Renal cortical epithelial cell (primary cell): ENCODE results near the gene TLE6. TPM values are rescaled to one million over a fixed set of nuclear protein-coding genes. Genes with fewer than 3 reads are reported as not detected.
"Not testable (repeated sequence)": the region's sequence is repeated elsewhere in the genome, so short reads cannot be mapped to it uniquely, and the experiment has no call there.

ENCODE experiments used
- DNase-seq: peaks from one replicate; pipeline ENCODE4 v3.0.0-alpha.2; 2011; ENCODE audit warnings: low read depth
- total RNA-seq: library from RNA; depleted of rRNA; stranded (reverse); fragments of >200 nt; gene quantifications from 2 replicates; pipeline ENCODE4 v1.2.3, GENCODE V29; 2014

Gene TLE6
- total RNA-seq, 1 donor from 2014 or later: 1.6 TPM

GRCh38 chr19:3004522-3004921 is 27.2 kb downstream of the TLE6 start:
- no peak for DNase-seq

DNA sequence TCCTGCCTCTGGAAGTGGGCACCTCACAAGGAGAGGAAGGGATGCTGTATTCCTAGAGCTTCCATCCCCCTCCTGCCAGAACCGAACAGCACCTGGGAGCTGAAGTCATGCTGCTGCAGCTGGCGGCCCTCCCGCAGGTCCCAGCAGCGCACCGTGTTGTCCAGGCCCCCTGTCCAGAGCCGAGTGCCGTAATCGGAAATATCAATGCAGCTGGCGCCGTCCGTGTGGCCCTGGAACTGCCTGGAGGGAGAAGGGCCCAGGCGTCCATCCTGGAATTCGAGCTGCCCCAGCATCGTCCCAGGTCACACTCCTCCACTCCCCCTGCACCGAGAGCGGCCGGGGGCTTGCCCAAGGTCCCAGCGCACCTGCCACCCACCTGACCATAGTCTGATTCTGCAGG is 28.0 kb downstream of the TLE6 start:
- no peak for DNase-seq

DNA sequence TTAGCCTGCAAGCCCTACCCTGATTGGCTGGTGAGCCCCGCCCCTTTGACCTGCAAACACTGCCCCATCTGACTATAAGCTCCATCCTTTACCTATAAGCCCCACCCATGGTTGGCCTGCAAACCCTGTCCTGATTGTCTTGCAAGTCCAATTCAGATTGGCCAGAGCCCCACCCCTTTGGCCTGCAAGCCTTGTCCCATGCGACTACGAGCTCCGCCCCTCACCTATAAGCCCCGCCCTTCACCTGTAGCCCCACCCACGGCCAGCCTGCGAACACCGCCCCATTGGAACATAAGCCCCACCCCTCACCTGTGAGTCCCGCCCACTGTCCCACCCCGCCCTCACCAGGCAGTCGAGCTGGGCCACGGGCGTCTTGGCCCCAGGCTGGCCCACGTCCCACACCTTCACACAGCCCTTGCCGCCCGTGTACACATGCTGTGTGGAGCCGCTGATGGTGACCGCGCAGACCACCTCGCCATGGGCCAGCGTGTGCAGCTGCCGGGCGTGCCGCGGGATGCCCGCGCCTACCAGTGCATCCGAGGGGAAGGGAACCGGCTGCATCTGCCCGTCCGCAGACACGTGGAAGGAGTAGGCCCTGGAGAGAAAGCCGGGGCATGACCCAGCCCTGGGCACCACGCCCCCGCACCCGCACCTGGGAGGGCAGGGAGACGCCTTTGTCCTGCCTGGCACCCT is 28.9 kb downstream of the TLE6 start:
- no peak for DNase-seq

GRCh38 chr19:3007975-3008374 is 30.6 kb downstream of the TLE6 start:
- no peak for DNase-seq

- DNase-seq: no peak
Measured at GRCh38 chr19:3008994-3009393, 31.6 kb downstream of the TLE6 start.

GRCh38 chr19:3010871-3011270 is 33.5 kb downstream of the TLE6 start:
- DNase-seq: no peak

GRCh38 chr19:3012059-3012458 is 34.7 kb downstream of the TLE6 start:
- not testable (repeated sequence) for DNase-seq

- no peak for DNase-seq
Measured at GRCh38 chr19:3012621-3013262, 35.4 kb downstream of the TLE6 start.

- no peak for DNase-seq
Measured at GRCh38 chr19:3013263-3013725, 35.9 kb downstream of the TLE6 start.

DNA sequence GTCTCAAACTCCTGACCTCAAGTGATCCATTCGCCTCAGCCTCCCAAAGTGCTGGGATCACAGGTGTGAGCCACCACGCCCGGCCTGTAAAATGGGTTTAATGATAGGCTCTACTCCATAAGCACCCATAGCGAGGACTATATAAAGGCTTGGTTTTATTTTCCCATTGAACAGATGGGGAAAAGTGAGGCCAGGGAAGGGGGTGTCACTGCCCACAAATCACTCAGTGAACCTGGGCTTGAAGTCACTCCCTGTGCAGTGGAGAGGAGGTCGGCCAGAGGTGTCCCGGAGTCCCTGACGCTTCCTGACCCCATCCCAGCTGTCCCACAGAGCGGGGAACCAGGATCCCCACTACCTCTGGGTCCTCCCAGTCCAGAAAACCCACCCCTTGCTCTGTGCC is 36.8 kb downstream of the TLE6 start:
- no peak for DNase-seq

DNA sequence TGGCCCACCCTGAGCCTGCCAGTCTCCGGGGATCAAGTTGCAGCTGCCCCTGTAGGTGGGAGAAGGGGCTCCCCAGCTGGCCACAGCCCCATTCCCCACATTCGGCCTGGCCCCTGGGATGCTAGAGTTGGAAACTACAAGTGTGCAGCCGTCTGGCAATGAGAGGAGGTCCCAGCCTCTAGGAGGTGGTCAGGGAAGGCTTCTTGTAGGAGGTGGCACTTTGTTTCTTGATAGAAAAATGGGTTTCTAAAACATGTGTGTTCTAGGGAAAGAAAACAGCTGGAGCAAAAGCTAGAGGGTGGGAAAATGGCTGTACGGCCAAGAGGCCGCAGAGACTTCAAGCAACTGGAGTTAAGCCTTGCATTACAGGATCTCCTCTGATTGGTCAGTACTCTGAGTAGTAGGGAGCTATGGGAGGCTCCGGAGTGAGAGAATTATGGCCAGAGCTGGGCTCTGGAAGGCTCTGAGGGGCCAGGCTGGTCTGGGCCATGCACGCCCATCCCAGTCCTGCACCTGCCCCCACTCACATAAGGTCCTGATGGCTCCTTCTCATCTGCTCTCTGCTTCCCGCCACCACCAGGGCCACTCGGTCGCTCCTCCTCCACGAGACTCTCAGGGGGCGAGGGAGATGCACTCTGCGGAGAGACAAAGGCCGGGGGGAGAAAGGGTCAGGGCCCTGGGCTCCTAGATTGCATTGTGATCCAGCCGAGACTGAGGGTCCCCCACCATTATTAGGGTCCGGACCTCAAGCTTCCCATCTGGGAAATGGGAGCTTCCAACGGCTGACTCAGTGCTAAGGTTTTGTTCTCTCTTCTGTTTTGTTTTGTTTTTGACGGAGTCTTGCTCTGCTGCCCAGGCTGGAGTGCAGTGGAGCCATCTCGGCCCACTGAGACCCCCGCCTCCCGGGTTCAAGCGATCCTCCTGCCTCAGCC is 38.0 kb downstream of the TLE6 start:
- DNase-seq: no peak

- DNase-seq: no peak
Measured at GRCh38 chr19:3017923-3018322, 40.6 kb downstream of the TLE6 start.

DNA sequence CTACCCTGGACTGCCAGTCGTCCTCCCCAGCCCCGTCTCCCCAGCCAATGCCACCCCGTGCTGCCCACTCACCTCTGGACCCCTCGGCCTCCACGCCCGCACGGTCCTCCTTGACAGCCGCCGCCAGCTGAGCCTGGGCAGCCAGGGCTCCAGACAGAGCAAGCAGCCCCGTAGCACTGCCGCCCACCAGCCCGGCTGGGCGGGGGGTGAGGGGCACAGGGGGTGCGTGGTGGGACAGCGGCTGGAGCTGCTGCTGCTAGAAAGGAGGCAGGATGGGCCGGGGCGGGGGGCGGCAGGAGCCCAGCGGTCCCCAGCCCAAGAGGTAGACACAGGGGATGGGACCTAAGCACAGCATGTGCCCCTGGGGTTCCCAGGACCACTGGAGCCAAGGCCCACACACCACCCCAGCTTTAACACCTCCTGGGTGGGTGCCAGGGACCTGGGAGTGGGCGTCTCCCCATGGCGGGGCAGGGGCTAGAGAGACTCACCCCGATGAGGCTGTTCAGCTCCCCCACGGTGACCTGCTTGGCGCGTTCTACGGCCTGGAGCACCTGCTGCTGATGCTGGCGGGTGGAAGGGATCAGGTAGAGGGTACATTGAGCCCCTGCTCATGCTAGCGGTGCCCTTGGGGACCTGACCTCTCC is 42.0 kb downstream of the TLE6 start:
- DNase-seq: no peak

DNA sequence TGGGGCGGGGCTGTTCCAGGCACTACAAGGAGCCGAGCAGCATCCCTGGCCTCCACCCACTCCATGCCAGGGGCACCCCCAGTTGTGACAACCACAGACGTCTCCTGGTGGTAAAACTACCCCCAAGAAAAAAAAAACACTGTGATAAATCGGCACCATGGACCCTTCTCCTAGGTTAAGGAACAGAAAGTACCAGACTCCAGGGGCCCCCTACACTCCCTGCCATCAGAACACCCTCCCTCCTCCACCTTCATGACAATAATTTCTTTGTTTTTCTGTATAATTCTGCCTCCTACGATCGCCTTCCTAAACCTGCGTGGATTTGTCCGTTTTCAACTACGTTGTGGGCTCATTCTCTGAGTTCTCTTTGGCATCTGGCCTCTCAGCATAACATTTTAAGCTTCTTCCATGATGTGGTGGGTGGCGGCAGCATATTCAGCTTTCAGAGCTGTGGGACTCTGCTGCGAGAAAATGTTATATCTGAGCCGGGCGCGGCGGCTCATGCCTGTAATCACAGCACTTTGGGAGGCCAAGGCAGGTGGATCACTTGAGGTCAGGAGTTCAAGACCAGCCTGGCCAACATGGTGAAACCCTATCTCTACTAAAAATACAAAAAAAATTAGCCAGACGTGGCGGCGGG is 43.1 kb downstream of the TLE6 start:
- DNase-seq: no peak

DNA sequence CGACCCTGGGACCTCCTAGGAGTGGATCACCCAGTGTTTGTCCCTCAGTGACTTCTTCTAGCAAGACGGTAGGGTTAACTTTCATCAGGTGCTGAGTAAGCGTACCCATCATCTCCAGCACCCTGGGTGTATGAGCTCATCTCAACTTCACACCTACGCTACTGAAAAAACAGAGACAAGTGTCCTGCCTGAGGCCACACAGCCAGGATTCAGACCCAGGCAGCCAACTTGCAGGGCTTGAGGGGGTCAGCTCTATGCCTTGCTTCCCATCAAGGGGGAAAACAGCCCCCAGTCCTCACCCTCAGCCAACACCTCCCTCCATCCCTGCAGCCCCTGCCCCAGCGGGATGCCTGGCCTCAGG is 47.1 kb downstream of the TLE6 start:
- no peak for DNase-seq

- no peak for DNase-seq
Measured at GRCh38 chr19:3024870-3025548, 47.6 kb downstream of the TLE6 start.

GRCh38 chr19:3025549-3025886 is 48.2 kb downstream of the TLE6 start:
- no peak for DNase-seq

DNA sequence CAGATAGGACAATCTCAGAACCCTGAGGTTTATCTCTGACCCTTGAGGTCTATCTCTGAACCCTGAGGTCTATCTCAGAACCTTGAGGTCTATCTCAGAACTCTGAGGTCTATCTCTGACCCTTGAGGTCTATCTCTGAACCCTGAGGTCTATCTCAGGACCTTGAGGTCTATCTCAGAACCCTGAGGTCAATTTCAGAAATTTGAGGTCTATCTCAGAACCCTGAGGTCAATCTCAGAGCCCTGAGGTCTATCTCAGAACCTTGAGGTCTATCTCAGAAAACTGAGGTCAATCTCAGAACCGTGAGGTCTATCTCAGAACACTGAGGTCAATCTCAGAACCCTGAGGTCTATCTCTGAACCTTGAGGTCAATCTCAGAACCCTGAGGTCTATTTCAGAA is 49.4 kb downstream of the TLE6 start:
- no peak for DNase-seq

GRCh38 chr19:3027292-3027691 is 49.9 kb downstream of the TLE6 start:
- no peak for DNase-seq

- DNase-seq: no peak
Measured at GRCh38 chr19:3027981-3028304, 50.6 kb downstream of the TLE6 start.

DNA sequence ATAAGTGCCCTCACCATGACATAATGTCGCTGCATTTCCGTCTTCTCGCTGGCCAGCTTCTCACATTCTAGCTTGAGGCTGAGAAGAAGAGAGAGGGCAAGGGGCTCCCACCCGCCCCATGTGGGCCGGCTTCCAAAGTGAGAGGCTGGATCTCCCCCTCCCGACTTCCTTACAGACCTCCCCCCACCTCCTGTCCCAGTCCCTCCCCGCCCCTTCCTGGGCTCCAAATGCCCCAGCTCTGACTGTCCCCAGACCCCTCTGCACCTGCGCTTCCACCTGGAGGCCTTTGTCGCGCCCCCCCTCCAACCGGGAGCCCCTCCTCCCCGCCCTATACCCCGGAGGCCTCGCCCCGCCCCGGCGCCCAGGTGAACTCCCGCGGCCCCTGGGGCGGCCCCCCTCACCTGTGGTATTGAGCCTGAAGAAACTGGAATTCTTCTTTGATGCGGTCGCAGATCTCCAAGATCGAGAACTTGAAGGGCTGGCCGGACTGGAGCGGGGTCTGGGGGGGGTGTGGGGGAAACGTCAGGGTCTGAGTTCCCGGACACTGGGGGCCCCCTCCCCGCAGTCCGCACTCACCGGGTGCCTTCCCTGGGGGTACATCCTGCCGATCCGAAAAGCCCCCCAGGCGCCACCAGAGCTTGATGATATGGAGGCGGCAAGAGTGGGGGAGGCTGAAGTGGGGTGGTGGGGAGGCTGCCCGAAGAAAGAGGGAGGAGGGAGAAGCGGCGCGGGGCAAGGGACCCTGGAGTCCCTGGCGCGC is 51.1 kb downstream of the TLE6 start:
- no peak for DNase-seq
